Measurements from ENCODE around the gene C16orf74.

Gene C16orf74

GRCh38 chr16:85762970-85763369 lies 12.1 kb upstream of the C16orf74 start:
- no peak overlapping the region for H3K4me3 Mint-ChIP-seq
- TF ChIP-seq, protein P1, sequence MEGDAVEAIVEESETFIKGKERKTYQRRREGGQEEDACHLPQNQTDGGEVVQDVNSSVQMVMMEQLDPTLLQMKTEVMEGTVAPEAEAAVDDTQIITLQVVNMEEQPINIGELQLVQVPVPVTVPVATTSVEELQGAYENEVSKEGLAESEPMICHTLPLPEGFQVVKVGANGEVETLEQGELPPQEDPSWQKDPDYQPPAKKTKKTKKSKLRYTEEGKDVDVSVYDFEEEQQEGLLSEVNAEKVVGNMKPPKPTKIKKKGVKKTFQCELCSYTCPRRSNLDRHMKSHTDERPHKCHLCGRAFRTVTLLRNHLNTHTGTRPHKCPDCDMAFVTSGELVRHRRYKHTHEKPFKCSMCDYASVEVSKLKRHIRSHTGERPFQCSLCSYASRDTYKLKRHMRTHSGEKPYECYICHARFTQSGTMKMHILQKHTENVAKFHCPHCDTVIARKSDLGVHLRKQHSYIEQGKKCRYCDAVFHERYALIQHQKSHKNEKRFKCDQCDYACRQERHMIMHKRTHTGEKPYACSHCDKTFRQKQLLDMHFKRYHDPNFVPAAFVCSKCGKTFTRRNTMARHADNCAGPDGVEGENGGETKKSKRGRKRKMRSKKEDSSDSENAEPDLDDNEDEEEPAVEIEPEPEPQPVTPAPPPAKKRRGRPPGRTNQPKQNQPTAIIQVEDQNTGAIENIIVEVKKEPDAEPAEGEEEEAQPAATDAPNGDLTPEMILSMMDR (IDR thresholded peaks at IDR 0.05) = no peak
- peaks cover 16% of the 10 kb centered on the region for H3K4me1 Mint-ChIP-seq
- H3K9me3 Mint-ChIP-seq = no peaks in the 10 kb centered on the region
- DNase-seq = no peak
- peaks cover 63% of the 10 kb centered on the region for H3K27me3 Mint-ChIP-seq (ENCODE audit: low read depth, poor library complexity)
- no peak overlapping the region for H3K27ac Mint-ChIP-seq
- H3K36me3 Mint-ChIP-seq (ENCODE audit: low read depth) = no peaks in the 10 kb centered on the region

DNA sequence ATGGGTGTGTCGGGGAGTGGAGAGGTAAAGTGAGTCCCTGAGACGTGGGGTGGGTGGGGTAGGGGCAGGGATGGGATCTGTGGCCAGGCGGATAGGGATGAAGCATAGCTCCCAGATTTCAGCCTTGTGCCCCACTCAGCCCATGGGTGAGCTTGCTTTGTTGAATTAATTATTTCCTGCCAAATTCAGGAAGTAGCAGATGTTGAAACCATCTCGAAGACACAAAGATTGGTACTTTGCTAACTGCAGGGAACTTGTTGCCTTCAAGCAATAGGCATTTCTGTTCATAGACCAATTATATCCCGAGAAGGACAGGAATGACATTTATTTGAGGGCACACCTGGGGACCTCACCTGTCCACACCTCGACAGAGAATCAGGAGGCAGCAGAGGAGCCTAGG lies 11.0 kb upstream of the C16orf74 start:
- no peak overlapping the region for H3K27ac Mint-ChIP-seq
- H3K4me3 Mint-ChIP-seq = no peak overlapping the region
- DNase-seq = no peak
- H3K36me3 Mint-ChIP-seq (ENCODE audit: low read depth) = no peaks in the 10 kb centered on the region
- no peaks in the 10 kb centered on the region for H3K9me3 Mint-ChIP-seq
- peaks cover 15% of the 10 kb centered on the region for H3K4me1 Mint-ChIP-seq
- peaks cover 63% of the 10 kb centered on the region for H3K27me3 Mint-ChIP-seq (ENCODE audit: low read depth, poor library complexity)
- TF ChIP-seq, protein P1 (IDR thresholded peaks at IDR 0.05) = no peak

GRCh38 chr16:85759631-85760419 lies 8.9 kb upstream of the C16orf74 start:
- no peaks in the 10 kb centered on the region for H3K36me3 Mint-ChIP-seq (ENCODE audit: low read depth)
- H3K27ac Mint-ChIP-seq = no peak overlapping the region
- peaks cover 61% of the 10 kb centered on the region for H3K27me3 Mint-ChIP-seq (ENCODE audit: low read depth, poor library complexity)
- no peak overlapping the region for H3K4me3 Mint-ChIP-seq
- peaks cover 19% of the 10 kb centered on the region for H3K4me1 Mint-ChIP-seq
- no peak for DNase-seq
- TF ChIP-seq, protein P1 (IDR thresholded peaks at IDR 0.05) = no peak
- no peaks in the 10 kb centered on the region for H3K9me3 Mint-ChIP-seq

- TF ChIP-seq, protein P1 (IDR thresholded peaks at IDR 0.05) = no peak
- Mint-ChIP-seq H3K4me3 (no peak overlapping the region), H3K4me1 (peaks cover 25% of the 10 kb centered on the region), H3K9me3 (no peaks in the 10 kb centered on the region), H3K36me3 (ENCODE audit: low read depth) (no peaks in the 10 kb centered on the region), H3K27me3 (ENCODE audit: low read depth, poor library complexity) (peaks cover 59% of the 10 kb centered on the region), H3K27ac (no peak overlapping the region)
- DNase-seq = no peak
These were observed 8.2 kb upstream of the C16orf74 start for GRCh38 chr16:85759136-85759535.

GRCh38 chr16:85757341-85757822 lies 6.5 kb upstream of the C16orf74 start:
- H3K4me3 Mint-ChIP-seq = no peak overlapping the region
- no peak for DNase-seq
- peaks cover 61% of the 10 kb centered on the region for H3K27me3 Mint-ChIP-seq (ENCODE audit: low read depth, poor library complexity)
- peaks cover 39% of the 10 kb centered on the region for H3K4me1 Mint-ChIP-seq
- H3K27ac Mint-ChIP-seq = no peak overlapping the region
- H3K36me3 Mint-ChIP-seq (ENCODE audit: low read depth) = no peaks in the 10 kb centered on the region
- TF ChIP-seq, protein P1 (IDR thresholded peaks at IDR 0.05) = no peak
- no peaks in the 10 kb centered on the region for H3K9me3 Mint-ChIP-seq

All from nephron progenitor cell (in vitro differentiated cells).